Effector memory CD8-positive, alpha-beta T cell (primary cell): ENCODE data around the gene TMEM269.
A peak's percentile ranks its signal among the peaks of the same experiment; 100 is the strongest.

ENCODE experiments used
- ATAC-seq: fragments of 150-1000 bp; cut with Tn5 transposase; replicated peaks from 2 replicates; pipeline ENCODE4 v1.10.0; 2021; ENCODE audit warnings: mild to moderate bottlenecking, moderate library complexity
- DNase-seq, 3 experiments: peaks; one replicate each; pipeline ENCODE4 v3.0.0; 2021
- H3K27ac Mint-ChIP-seq, 2 donors: one replicate each; pipeline ENCODE4 v1.8.0; 2022; ENCODE audit warnings: mild to moderate bottlenecking in 2 of 2, mixed read lengths in 2 of 2, moderate library complexity in 2 of 2
- H3K27me3 Mint-ChIP-seq, 2 donors: one replicate each; pipeline ENCODE4 v1.8.0; 2022; ENCODE audit warnings: mixed read lengths in 2 of 2
- H3K36me3 Mint-ChIP-seq: one replicate; pipeline ENCODE4 v1.8.0; 2022; ENCODE audit warnings: mild to moderate bottlenecking, moderate library complexity, mixed read lengths; ENCODE audit not compliant: insufficient read depth
- H3K4me1 Mint-ChIP-seq, 2 donors: one replicate each; pipeline ENCODE4 v1.8.0; 2022; ENCODE audit warnings: low read depth in 2 of 2, mixed read lengths in 2 of 2
- H3K4me3 Mint-ChIP-seq, 2 donors: one replicate each; pipeline ENCODE4 v1.8.0; 2022; ENCODE audit warnings: mild to moderate bottlenecking in 2 of 2, mixed read lengths in 2 of 2, moderate library complexity in 2 of 2
- H3K9me3 Mint-ChIP-seq, 2 donors: one replicate each; pipeline ENCODE4 v1.8.0; 2022; ENCODE audit warnings: mixed read lengths in 2 of 2
- total RNA-seq, 9 experiments: gene quantifications; one replicate each; lab custom pipeline; 2026; lab: John Stamatoyannopoulos, UW

TMEM269 gene, protein sequence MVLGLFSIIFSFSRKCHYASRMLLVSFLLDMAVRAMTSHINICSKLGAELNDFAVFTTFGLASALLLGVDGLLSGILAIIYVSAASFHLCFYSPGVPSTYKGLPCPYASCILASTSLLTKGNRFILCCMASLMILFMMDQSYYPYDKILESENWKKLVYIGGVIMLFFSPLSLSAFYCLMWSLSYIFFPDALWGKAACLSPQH
- total RNA-seq, result 0 to 1.8 (median 0.43) reads per million in 9 experiments

DNA sequence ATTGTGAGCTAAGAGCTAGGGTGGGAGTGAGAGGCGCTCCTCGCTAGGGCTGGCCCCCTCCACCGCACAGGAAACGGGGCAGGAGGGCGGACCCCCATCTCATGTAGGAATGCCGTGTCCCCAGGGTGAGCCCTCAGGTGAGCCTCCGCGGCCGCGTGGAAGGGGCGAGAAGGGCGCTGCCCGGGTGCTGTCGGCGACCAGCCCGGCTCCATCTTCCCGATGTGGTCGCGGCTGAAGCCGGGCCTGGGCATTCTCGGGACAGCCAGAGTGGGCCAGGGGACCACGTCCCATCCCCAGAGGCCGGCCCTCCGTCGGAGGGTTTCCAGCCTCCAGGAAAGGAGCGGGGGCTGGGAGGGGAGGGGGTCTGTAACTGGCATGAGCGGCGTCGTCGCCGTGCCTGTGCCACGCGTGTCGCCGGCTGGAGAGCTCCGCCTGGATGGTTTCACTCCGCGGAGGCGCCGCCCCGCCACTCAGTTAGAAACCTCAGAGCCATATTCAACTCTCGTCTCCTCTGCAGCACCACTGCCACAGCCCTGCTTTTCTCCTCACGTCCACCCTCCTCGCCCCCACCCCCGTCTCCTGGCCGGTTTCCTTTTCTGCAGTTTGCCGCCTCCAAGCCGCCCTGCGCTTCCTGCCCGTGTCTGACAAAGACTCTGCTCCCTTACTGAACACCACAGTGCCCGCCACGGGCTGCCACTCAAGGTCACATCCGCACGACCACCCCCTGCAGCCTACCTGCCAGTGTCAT is at the start of gene TMEM269:
TSS of gene TMEM269 (plus strand) at position 46 of the 748 bp plus-strand sequence. CDS start 4,903 bp downstream, outside the sequence.
- no peaks in the 10 kb centered on the region for H3K27me3 Mint-ChIP-seq
- no peaks in the 10 kb centered on the region for H3K9me3 Mint-ChIP-seq
- H3K4me1 Mint-ChIP-seq, result peaks cover 9 to 25% of the 10 kb centered on the region in 2 donors
- H3K4me3 Mint-ChIP-seq, result peak within 1 kb of the TSS; percentile 74 to 84
- ATAC-seq (peak; percentile 87), DNase-seq (peak; percentile 31 to 48 (median 32))
- peaks cover 20% of the 10 kb centered on the region for H3K36me3 Mint-ChIP-seq
- H3K27ac Mint-ChIP-seq, result peak within 1 kb of the TSS; percentile 55 to 72

DNA sequence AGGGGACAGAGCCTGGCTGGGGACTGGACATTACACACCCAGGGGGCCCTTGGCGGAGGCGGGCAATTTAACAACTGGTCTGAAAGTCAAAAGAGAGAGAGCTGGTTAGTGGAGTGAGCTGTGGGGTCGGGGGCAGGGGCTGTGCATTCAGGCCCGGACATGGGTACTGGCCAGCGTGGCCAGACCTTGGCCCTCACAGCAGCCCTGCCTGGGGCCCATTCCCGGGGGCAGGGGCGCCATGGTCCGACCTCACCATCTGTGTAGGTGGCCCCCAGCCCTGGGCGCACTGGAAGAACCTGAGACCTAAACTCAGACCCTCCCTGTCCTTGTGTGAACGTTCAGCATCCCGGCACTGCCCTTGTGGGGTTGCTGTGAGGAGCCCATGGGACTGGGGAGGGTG is 49.7 kb upstream of the TMEM269 start:
- no peaks in the 10 kb centered on the region for H3K27me3 Mint-ChIP-seq
- DNase-seq (no peak), ATAC-seq (no peak)
- peaks cover 6% of the 10 kb centered on the region for H3K36me3 Mint-ChIP-seq
- H3K27ac Mint-ChIP-seq, result no peak overlapping the region
- no peak overlapping the region for H3K4me3 Mint-ChIP-seq
- no peaks in the 10 kb centered on the region for H3K9me3 Mint-ChIP-seq
- H3K4me1 Mint-ChIP-seq, result peaks cover 0 to 1% of the 10 kb centered on the region in 2 donors

DNA sequence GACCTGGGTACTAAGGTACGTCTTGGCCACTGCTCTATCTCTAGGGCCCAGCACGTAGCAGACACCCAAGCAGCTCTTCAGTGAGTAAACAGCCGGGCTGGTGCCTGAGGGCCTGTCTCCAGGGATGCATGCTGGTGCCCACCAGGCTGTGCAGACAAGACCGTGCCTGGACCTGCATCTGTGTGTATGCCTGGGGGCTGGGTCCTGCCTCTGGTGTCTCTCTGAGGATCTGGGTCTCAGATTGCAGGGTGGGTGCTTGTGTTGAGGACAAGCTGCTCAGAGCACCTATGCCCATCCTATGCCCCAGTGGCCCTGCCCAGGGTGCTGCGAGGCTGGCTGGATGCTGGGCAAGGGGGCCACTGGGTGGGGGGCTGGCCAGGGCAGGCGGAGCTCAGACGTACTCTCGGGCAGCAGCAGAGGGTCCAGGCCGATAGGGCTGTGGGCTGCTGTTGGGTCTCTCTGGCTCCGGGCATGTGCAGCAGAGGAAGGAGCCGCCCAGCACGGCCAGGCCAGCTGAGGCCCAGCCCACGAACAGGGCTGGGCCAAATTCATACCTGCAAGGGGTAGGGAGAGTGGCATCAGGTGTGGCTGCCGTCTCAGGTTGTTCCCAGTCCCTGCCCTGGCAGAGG is 49.2 kb upstream of the TMEM269 start:
- Mint-ChIP-seq H3K27me3 (no peaks in the 10 kb centered on the region), H3K9me3 (no peaks in the 10 kb centered on the region), H3K36me3 (peaks cover 6% of the 10 kb centered on the region), H3K4me3 (no peak overlapping the region), H3K4me1 (peaks cover 0 to 1% of the 10 kb centered on the region in 2 donors), H3K27ac (no peak overlapping the region)
- DNase-seq (no peak), ATAC-seq (no peak)

DNA sequence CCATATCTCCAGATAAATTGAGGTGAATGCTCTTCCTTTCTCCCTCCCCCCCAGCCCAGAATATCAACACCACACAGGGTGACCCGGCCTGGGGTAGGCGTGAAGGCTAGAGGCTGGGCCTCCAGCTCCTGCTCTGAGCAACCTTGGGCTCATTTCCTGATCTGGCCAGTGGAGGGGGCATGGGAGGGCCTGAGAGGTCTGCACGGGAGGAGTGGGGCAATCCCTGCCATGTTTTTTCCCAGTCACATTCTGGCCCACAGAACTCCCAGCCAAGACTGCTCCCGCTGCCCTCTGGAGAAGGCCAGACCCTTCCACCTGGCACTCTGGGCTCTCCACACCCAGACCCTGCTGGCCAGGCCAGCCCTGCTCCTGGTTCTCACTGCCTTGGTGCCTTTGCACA is 48.6 kb upstream of the TMEM269 start:
- no peak overlapping the region for H3K4me3 Mint-ChIP-seq
- no peaks in the 10 kb centered on the region for H3K27me3 Mint-ChIP-seq
- DNase-seq, result no peak
- no peak for ATAC-seq
- peaks cover 0 to 1% of the 10 kb centered on the region in 2 donors for H3K4me1 Mint-ChIP-seq
- H3K9me3 Mint-ChIP-seq, result no peaks in the 10 kb centered on the region
- H3K36me3 Mint-ChIP-seq, result peaks cover 6% of the 10 kb centered on the region
- H3K27ac Mint-ChIP-seq, result no peak overlapping the region

DNA sequence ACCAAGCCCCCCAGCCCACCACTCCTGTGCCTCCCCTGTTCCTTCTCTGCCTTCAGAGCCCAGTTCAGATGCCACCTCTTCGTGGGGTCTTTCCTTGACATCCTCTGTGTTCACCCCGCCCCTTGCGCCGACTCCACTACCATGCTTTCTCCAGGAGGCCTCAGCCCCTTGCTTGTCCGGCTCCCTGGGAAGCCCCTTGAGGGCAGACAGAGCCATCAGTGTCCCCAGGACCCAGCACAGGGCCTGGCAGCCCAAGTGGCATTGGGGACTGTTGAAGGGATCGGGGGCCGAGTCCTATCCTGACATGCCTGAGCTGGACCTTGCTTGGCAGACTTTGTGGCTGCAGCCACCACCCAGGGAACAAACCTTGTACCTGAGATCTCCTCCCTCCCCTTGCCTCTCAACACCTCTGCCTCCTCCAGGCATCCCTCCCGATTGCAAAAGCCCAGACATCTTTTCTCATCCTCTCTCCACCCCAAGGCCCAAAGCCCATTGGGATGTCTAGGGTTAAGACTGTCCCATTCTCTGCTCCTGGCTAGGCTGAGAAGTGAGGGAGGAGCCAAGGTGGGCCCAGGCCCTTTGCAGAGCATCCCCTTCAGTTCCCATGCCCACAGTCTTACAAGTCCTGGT is 48.1 kb upstream of the TMEM269 start:
- Mint-ChIP-seq H3K27ac (no peak overlapping the region), H3K4me3 (no peak overlapping the region), H3K36me3 (peaks cover 6% of the 10 kb centered on the region), H3K27me3 (no peaks in the 10 kb centered on the region), H3K4me1 (peaks cover 0 to 1% of the 10 kb centered on the region in 2 donors), H3K9me3 (no peaks in the 10 kb centered on the region)
- DNase-seq (no peak), ATAC-seq (no peak)

DNA sequence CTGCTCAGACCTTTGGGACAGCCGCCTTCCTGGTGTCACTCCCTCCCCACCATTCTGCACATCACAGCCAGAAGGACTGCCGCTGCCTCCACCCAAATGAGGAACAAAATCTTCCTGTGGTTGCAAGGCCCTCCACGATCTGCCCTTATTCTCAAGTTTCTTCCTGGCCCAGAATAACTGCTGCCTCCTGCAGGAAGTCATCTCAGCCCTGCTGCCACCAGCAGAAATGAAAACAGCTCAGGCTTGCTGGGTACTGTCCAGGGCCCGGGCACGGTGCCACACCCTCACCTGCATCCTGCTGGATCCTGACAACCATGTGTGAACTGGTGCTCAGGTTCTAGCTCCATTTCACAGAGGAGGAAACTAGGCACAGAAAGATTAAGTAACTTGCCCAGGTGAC is 47.5 kb upstream of the TMEM269 start:
- H3K27me3 Mint-ChIP-seq, result no peaks in the 10 kb centered on the region
- ATAC-seq (no peak), DNase-seq (no peak)
- peaks cover 0 to 1% of the 10 kb centered on the region in 2 donors for H3K4me1 Mint-ChIP-seq
- no peak overlapping the region for H3K4me3 Mint-ChIP-seq
- H3K36me3 Mint-ChIP-seq, result peaks cover 6% of the 10 kb centered on the region
- H3K27ac Mint-ChIP-seq, result no peak overlapping the region
- H3K9me3 Mint-ChIP-seq, result no peaks in the 10 kb centered on the region

DNA sequence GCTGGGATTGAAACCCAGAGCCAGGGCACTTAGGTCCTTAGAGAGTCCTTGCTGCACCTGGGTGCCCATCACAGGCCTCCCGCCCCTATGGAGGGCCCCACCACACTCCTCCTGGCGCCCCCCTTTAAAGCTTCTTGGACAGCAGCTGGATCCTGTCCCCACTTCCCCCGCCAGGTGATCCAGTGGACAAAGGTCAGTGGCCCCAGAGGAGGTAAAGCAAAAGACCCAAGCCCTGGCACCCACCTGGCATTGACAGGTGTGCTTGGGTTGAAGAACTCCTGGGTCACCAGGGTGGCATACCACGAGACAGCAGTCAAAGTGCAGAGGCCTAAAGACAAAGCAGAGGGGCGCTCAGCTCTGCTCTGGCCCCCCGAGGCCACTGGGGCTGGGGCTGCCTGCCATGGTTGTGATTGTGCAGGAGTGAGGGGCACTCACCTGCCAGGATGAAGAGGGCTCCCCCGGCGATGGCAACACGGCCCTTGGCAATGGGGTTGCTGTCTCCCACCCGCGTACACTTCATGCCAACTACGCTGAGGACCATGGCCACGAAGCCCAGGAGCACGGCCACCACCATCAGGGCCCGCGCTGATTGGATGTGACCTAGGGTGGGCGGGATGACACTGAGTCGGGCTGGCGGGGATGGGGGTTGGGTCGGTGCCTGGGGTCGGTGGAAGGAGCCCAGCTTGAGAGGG is 46.7 kb upstream of the TMEM269 start:
- no peak overlapping the region for H3K4me3 Mint-ChIP-seq
- DNase-seq (no peak), ATAC-seq (no peak)
- H3K27me3 Mint-ChIP-seq, result no peaks in the 10 kb centered on the region
- H3K4me1 Mint-ChIP-seq, result peaks cover 0 to 1% of the 10 kb centered on the region in 2 donors
- H3K9me3 Mint-ChIP-seq, result no peaks in the 10 kb centered on the region
- no peak overlapping the region for H3K27ac Mint-ChIP-seq
- peaks cover 6% of the 10 kb centered on the region for H3K36me3 Mint-ChIP-seq

DNA sequence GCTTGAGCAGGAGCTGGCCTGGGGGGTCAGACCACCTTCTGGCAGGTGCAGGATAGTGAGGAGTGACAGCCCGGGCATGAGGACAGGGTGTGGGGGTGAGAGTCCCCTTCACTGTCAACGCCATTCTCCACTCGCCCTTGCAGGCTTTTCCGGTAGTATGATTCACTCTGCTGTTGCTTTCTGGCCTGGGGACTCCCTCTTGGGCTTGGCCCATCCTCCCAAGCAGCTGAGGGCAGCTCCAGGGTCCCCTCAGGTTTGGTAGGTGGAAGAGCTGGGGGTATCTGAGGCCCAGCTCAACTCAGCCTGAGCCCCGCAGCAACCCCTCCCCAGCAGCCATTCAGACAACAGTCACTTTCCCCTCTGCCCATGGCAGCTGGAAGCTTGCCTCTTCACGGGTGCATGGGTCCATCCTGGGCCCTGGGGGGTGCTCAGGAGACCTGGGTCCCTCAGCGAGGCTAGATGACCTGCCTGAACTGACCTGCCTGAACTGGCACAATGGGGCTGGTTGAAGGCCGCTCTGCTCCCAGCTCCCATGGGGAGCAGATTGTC is 46.0 kb upstream of the TMEM269 start:
- no peak for ATAC-seq
- no peaks in the 10 kb centered on the region for H3K27me3 Mint-ChIP-seq
- peaks cover 0 to 1% of the 10 kb centered on the region in 2 donors for H3K4me1 Mint-ChIP-seq
- H3K36me3 Mint-ChIP-seq, result peaks cover 6% of the 10 kb centered on the region
- no peak for DNase-seq
- no peak overlapping the region for H3K4me3 Mint-ChIP-seq
- no peaks in the 10 kb centered on the region for H3K9me3 Mint-ChIP-seq
- peak overlapping the region in 1 of 2 donors; percentile 54 for H3K27ac Mint-ChIP-seq

DNA sequence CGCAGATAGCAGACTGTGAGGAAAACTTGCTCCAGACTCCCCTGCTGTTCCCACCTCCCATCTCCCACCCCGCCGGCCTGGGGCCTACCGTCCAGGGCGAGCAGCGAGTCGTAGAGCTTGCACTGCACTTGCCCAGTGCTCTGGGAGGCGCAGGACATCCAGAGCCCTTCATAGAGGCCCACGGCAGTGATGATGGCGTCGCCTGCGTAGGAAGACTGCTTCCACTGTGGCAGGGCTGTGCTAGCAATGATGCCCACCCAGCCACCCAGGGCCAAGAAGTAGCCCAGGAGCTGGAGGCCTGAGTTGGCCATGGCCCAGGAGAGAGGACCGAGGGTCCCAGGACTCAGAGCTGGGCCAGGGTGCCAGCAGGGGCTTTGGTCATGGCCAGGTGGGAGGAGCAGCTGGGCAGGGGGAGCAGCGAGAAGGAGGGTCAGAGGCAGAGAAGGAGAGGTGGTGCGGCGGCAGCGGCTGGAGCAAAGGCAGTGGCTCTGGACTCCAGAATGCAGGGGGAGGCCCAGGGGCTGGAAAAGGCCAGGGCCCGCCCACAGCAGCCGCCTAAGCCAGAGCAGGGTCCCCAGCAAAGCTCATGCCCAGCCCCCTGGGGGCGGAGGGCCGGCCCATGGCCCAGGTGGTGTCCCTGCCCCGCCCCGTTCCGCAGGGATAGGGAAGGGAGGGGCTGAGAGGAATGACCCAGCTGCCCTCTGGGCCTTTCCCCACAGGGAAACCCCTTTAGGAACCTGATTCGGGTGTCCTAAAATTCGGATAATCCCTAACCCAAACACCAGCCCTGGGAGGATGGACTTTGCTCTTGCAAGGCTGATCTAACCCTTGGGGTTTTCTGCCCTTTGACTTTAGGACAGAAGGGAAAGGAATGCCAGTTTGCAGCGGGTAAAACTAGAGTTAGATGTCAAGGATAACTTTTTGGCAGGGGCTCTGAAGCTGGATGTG is 44.8 kb upstream of the TMEM269 start, which contains the start of gene CLDN19:
TSS of gene CLDN19 (minus strand) at position 484 of the 948 bp plus-strand sequence. CDS start at position 311, 173 bp downstream.
- DNase-seq, result no peak
- Mint-ChIP-seq H3K4me3 (no peak within 1 kb of the TSS), H3K9me3 (no peaks in the 10 kb centered on the region), H3K4me1 (peaks cover 0 to 1% of the 10 kb centered on the region in 2 donors), H3K36me3 (peaks cover 6% of the 10 kb centered on the region), H3K27ac (peak within 1 kb of the TSS; percentile 52 to 54), H3K27me3 (no peaks in the 10 kb centered on the region)
- no peak for ATAC-seq

DNA sequence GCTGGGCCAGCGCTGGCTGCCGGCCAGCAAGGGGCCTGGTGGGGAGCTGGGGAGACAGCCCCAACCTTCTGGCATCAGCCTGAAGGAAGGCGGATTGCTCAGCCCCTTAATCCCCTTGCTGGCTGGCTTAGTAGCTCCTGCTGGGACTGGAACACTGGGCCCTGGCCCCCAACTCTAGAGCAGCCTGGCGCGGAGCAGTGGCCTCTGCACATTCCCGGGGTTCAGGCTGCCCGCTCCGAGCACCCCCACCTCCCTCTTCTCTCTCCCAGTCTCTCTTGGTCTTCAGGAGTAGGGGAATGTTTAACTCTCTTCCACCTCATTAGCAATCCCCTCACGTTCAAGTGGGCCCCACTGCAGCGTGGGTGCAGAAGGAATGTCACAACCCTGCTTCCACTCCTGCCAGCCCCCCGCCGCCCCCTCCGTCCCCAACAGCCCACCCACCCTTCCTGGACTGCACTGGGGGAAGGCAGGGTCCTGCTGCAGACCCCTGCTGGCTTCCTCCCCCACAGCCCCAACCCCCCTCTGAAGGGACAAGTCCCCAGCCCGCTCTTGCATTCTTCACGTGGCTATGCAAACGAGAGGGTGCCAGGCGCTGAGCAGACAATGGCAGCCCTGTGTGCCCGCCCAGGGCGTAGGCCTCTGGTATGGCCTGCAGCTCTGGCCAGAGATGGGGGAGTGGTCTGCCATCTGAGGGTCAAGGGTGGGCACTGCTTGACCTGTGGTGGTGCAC is 43.8 kb upstream of the TMEM269 start:
- Mint-ChIP-seq H3K27ac (no peak overlapping the region), H3K4me1 (peaks cover 0 to 1% of the 10 kb centered on the region in 2 donors), H3K9me3 (no peaks in the 10 kb centered on the region), H3K36me3 (peaks cover 10% of the 10 kb centered on the region), H3K27me3 (no peaks in the 10 kb centered on the region), H3K4me3 (no peak overlapping the region)
- ATAC-seq, result no peak
- DNase-seq, result no peak

DNA sequence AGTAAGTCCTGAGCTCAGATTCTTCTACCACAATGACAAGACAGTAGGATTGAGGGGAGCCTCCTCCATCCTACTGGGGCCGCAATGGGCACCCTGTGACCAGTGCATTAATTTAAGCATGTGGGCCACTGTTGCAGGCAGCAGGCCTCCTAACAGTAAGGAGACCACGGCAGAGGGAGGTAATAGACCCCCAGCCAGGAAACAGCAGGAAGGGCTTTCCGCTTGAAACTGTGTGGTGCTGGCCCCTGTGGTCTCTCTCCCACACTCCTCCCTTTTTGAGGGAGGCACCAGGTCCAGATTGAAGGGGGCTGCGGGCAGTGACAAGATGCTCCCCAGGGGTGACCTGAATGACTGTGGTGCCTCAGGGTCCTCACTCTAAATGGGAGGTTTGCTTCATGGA is 43.1 kb upstream of the TMEM269 start:
- Mint-ChIP-seq H3K27ac (no peak overlapping the region), H3K4me3 (no peak overlapping the region), H3K27me3 (no peaks in the 10 kb centered on the region), H3K9me3 (no peaks in the 10 kb centered on the region), H3K4me1 (peaks cover 0 to 1% of the 10 kb centered on the region in 2 donors), H3K36me3 (peaks cover 14% of the 10 kb centered on the region)
- no peak for DNase-seq
- ATAC-seq, result no peak
